ENCODE results near the gene GABPB2. TPM values are rescaled to one million over a fixed set of nuclear protein-coding genes. Genes with fewer than 3 reads are reported as not detected.

The GABPB2 gene
- total RNA-seq, 4 donors from 2014 or later = 16.5 to 23.5 (median 20.6) TPM

- no peak for TF ChIP-seq CTCF (IDR thresholded peaks at IDR 0.05; ENCODE audit: low read depth)
These were observed 86.5 kb downstream of the GABPB2 start for GRCh38 chr1:151157067-151157531.

GRCh38 chr1:151158326-151158725, 87.8 kb downstream of the GABPB2 start:
- TF ChIP-seq CTCF (IDR thresholded peaks at IDR 0.05; ENCODE audit: low read depth) = no peak

GRCh38 chr1:151158751-151159251, 88.2 kb downstream of the GABPB2 start:
- TF ChIP-seq CTCF (IDR thresholded peaks at IDR 0.05; ENCODE audit: low read depth) = no peak

GRCh38 chr1:151159373-151159772, 88.8 kb downstream of the GABPB2 start:
- TF ChIP-seq CTCF (IDR thresholded peaks at IDR 0.05; ENCODE audit: low read depth) = no peak

GRCh38 chr1:151164732-151165280, 94.2 kb downstream of the GABPB2 start:
- no peak for TF ChIP-seq CTCF (IDR thresholded peaks at IDR 0.05; ENCODE audit: low read depth)

GRCh38 chr1:151165281-151165737, 94.7 kb downstream of the GABPB2 start:
- no peak for TF ChIP-seq CTCF (IDR thresholded peaks at IDR 0.05; ENCODE audit: low read depth)

- no peak for TF ChIP-seq CTCF (IDR thresholded peaks at IDR 0.05; ENCODE audit: low read depth)
These were observed 95.4 kb downstream of the GABPB2 start, which contains the start of the genes LYSMD1 and SCNM1 for GRCh38 chr1:151165738-151166504. TSS of gene LYSMD1 (minus strand) at chr1:151165902. CDS start at chr1:151165258, 644 bp downstream. TSS of gene SCNM1 (plus strand) at chr1:151166144. CDS start at chr1:151166153, 9 bp downstream.
